ENCODE data around the gene SCT. TPM values are rescaled to one million over a fixed set of nuclear protein-coding genes. Genes with fewer than 3 reads are reported as not detected.

The SCT gene
- polyA plus RNA-seq, 1 donor from 2014 or later: not detected

DNA sequence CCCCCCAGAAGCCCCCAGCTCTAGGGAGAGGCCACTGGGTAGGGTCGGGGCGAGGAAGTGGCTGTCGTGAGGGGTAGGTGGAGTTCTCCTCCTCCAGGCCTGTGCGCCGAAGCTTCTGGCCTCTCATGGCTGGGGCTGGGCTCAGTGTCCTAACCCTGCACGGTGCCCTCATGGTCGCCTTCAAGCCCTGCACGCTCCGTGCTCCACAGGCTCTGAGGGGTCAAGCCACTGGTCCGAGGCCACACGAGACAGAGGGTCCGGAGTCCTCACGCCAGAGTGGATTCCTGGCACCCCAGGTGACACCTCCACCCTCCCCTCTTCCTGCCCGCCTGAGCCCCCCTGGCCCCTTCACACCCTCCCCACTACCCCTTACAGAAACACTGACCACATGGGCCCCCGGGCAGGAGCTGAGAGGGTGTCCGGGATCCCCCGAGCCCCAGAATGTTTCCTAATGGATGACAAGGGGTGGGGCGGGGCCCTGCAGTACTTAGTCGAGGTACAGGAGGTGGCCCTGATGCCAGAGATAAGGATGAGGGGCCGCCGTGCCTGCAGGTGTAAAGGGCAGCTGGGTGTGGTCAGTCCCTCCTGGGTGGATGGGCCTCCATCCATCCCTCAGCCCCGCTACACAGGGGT lies 1.2 kb downstream of the SCT start:
- no peak overlapping the region for H3K27ac ChIP-seq (ENCODE audit: low read length)
- H3K4me2 ChIP-seq (ENCODE audit: low read length): no peak overlapping the region
- H3K4me3 ChIP-seq (ENCODE audit: low read length): no peak overlapping the region
- H3K36me3 ChIP-seq (ENCODE audit: insufficient read depth, low read length): no peaks in the 10 kb centered on the region
- H3K79me2 ChIP-seq (replicated peaks; ENCODE audit: insufficient read depth, low read length): no peaks in the 10 kb centered on the region
- no peaks in the 10 kb centered on the region for H3K9me2 ChIP-seq (ENCODE audit: insufficient read depth, low read length)
- no peaks in the 10 kb centered on the region for H3K27me3 ChIP-seq (ENCODE audit: insufficient read depth, low read depth, low read length)
- TF ChIP-seq EZH2 (IDR thresholded peaks at IDR 0.05; ENCODE audit: borderline replicate concordance, insufficient read depth, low read length, poor library complexity, severe bottlenecking) (no peak), TAF1 (IDR thresholded peaks at IDR 0.05; ENCODE audit: low read depth) (no peak)
- H3K9me3 ChIP-seq (ENCODE audit: low read length): no peaks in the 10 kb centered on the region
- no peaks in the 10 kb centered on the region for H4K20me1 ChIP-seq (ENCODE audit: insufficient read depth)
- no peaks in the 10 kb centered on the region for H3F3A ChIP-seq (ENCODE audit: insufficient read depth, low read length, poor library complexity, severe bottlenecking)
- no peak overlapping the region for H3K9ac ChIP-seq (ENCODE audit: low read length)
- H2AFZ ChIP-seq (ENCODE audit: low read depth, low read length): no peak overlapping the region

DNA sequence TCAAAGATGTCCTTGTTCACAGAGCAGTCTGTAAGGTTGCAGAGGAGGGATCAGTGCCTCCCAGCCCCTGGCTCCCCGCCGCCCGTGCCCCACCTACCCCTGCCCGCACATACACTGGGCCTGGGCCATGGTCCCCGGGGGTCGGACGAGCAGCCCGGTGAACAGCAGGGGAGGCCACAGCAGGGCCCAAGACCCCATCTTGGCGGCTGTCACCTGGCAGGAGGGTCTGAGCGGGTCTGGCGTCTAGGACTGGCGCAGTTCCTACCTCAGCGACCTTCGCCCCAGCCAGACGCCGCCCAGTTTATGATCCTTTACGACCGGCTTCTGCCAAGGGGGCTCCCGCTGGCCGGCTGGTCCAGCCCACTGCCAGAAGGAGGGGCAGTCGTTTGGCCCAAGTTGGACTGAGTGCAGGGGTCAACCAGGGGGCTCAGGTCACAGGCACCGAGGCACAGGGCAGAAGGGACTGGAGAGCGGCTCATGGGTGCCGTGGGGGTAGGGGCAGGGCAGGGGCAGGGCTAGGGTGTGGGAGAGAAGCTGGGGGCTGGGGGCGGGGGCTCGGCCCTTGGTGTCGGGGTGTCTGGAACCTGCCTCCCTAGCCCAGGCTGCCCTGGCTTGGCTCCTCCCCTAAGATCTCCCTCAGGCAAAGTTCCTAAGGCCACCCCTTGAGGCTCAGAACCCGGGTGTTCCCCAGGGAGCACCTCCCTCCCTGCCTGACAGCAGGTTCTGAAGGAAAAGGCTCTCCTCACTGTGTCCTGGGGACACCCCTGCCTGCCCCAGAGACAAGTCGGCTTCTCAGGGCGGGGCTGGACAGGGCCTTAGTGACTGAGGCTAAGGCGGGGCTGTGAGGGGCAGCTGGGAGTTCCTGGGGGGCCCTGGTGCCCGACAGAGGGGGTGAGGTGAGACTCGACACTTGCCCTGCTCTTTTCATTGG lies 2.0 kb downstream of the SCT start, which contains the start of gene CDHR5:
Gene CDHR5, minus strand, starts transcription at position 251 of the 931 bp plus-strand sequence. Its CDS starts 53 bp downstream, at position 198.
- Histone ChIP-seq H3K4me2 (ENCODE audit: low read length) (no peak within 1 kb of the TSS), H3K4me3 (ENCODE audit: low read length) (no peak within 1 kb of the TSS), H3K9ac (ENCODE audit: low read length) (no peak within 1 kb of the TSS), H3F3A (ENCODE audit: insufficient read depth, low read length, poor library complexity, severe bottlenecking) (no peaks in the 10 kb centered on the region), H3K27ac (ENCODE audit: low read length) (no peak within 1 kb of the TSS), H3K79me2 (replicated peaks; ENCODE audit: insufficient read depth, low read length) (no peaks in the 10 kb centered on the region), H3K36me3 (ENCODE audit: insufficient read depth, low read length) (no peaks in the 10 kb centered on the region), H4K20me1 (ENCODE audit: insufficient read depth) (no peaks in the 10 kb centered on the region), H3K27me3 (ENCODE audit: insufficient read depth, low read depth, low read length) (no peaks in the 10 kb centered on the region), H3K9me3 (ENCODE audit: low read length) (no peaks in the 10 kb centered on the region), H3K9me2 (ENCODE audit: insufficient read depth, low read length) (no peaks in the 10 kb centered on the region), H2AFZ (ENCODE audit: low read depth, low read length) (no peak within 1 kb of the TSS)
- TF ChIP-seq, protein P1, sequence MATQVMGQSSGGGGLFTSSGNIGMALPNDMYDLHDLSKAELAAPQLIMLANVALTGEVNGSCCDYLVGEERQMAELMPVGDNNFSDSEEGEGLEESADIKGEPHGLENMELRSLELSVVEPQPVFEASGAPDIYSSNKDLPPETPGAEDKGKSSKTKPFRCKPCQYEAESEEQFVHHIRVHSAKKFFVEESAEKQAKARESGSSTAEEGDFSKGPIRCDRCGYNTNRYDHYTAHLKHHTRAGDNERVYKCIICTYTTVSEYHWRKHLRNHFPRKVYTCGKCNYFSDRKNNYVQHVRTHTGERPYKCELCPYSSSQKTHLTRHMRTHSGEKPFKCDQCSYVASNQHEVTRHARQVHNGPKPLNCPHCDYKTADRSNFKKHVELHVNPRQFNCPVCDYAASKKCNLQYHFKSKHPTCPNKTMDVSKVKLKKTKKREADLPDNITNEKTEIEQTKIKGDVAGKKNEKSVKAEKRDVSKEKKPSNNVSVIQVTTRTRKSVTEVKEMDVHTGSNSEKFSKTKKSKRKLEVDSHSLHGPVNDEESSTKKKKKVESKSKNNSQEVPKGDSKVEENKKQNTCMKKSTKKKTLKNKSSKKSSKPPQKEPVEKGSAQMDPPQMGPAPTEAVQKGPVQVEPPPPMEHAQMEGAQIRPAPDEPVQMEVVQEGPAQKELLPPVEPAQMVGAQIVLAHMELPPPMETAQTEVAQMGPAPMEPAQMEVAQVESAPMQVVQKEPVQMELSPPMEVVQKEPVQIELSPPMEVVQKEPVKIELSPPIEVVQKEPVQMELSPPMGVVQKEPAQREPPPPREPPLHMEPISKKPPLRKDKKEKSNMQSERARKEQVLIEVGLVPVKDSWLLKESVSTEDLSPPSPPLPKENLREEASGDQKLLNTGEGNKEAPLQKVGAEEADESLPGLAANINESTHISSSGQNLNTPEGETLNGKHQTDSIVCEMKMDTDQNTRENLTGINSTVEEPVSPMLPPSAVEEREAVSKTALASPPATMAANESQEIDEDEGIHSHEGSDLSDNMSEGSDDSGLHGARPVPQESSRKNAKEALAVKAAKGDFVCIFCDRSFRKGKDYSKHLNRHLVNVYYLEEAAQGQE (IDR thresholded peaks at IDR 0.05; ENCODE audit: borderline replicate concordance): no peak
- TF ChIP-seq SMC3 (conservative IDR thresholded peaks at IDR 0.05; ENCODE audit: poor library complexity): no peak
- TF ChIP-seq, protein P2, sequence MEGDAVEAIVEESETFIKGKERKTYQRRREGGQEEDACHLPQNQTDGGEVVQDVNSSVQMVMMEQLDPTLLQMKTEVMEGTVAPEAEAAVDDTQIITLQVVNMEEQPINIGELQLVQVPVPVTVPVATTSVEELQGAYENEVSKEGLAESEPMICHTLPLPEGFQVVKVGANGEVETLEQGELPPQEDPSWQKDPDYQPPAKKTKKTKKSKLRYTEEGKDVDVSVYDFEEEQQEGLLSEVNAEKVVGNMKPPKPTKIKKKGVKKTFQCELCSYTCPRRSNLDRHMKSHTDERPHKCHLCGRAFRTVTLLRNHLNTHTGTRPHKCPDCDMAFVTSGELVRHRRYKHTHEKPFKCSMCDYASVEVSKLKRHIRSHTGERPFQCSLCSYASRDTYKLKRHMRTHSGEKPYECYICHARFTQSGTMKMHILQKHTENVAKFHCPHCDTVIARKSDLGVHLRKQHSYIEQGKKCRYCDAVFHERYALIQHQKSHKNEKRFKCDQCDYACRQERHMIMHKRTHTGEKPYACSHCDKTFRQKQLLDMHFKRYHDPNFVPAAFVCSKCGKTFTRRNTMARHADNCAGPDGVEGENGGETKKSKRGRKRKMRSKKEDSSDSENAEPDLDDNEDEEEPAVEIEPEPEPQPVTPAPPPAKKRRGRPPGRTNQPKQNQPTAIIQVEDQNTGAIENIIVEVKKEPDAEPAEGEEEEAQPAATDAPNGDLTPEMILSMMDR (IDR thresholded peaks at IDR 0.05; ENCODE audit: poor library complexity, severe bottlenecking): no peak
- TF ChIP-seq POLR2AphosphoS5 (IDR thresholded peaks at IDR 0.05): no peak
- TF ChIP-seq EZH2 (IDR thresholded peaks at IDR 0.05; ENCODE audit: borderline replicate concordance, insufficient read depth, low read length, poor library complexity, severe bottlenecking): no peak

Data from neural cell (in vitro differentiated cells).